Loucy (cell line): Measurements from ENCODE around the gene CELF4.

ENCODE experiments used
- H2AFZ ChIP-seq: fragments of 200-600 bp; sonication (generic); 2 replicates; pipeline ENCODE4 v1.6.0; 2016; ENCODE audit warnings: antibody characterized with exemption, mild to moderate bottlenecking, low read length, moderate library complexity
- H3F3A ChIP-seq: fragments of 200-600 bp; 2 replicates; pipeline ENCODE4 v1.6.0; 2016; ENCODE audit warnings: antibody characterized with exemption, low read depth, mild to moderate bottlenecking
- H3K27me3 ChIP-seq: fragments of 200-600 bp; sonication (generic); 2 replicates; pipeline ENCODE4 v1.6.1; 2014; ENCODE audit warnings: low read length, mild to moderate bottlenecking; ENCODE audit not compliant: insufficient read depth, poor library complexity, severe bottlenecking
- H3K36me3 ChIP-seq: fragments of 200-600 bp; sonication (generic); 2 replicates; pipeline ENCODE4 v1.6.1; 2016; ENCODE audit warnings: low read length; ENCODE audit not compliant: insufficient read depth
- H3K4me1 ChIP-seq: fragments of 200-600 bp; sonication (generic); 2 replicates; pipeline ENCODE4 v1.5.1; 2014; ENCODE audit warnings: low read length, mild to moderate bottlenecking; ENCODE audit not compliant: insufficient read depth, poor library complexity, severe bottlenecking
- H3K4me2 ChIP-seq: fragments of 200-600 bp; sonication (generic); 2 replicates; pipeline ENCODE4 v1.6.0; 2014; ENCODE audit warnings: antibody characterized with exemption, low read length, low read depth, mild to moderate bottlenecking; ENCODE audit not compliant: poor library complexity, severe bottlenecking
- H3K4me3 ChIP-seq: fragments of 200-600 bp; sonication (generic); 2 replicates; pipeline ENCODE4 v1.5.1; 2014; ENCODE audit warnings: low read length, mild to moderate bottlenecking, mixed read lengths; ENCODE audit not compliant: poor library complexity, severe bottlenecking
- H3K79me2 ChIP-seq: fragments of 200-600 bp; sonication (generic); 2 replicates; pipeline ENCODE4 v1.6.1; 2014; ENCODE audit warnings: low read length; ENCODE audit not compliant: insufficient read depth
- H3K9ac ChIP-seq: fragments of 200-600 bp; sonication (generic); 2 replicates; pipeline ENCODE4 v1.6.0; 2014; ENCODE audit warnings: mild to moderate bottlenecking, low read depth, low read length, moderate library complexity; ENCODE audit not compliant: poor library complexity, severe bottlenecking
- H3K9me2 ChIP-seq: fragments of 200-600 bp; sonication (generic); replicated peaks from 2 replicates; pipeline ENCODE4 v1.6.1; 2016; ENCODE audit warnings: low read depth, low read length, mixed read lengths
- H3K9me3 ChIP-seq: fragments of 200-600 bp; sonication (generic); 2 replicates; pipeline ENCODE4 v1.6.1; 2014; ENCODE audit warnings: mild to moderate bottlenecking, antibody characterized with exemption, low read length, low read depth; ENCODE audit not compliant: insufficient read depth
- H4K20me1 ChIP-seq: fragments of 200-600 bp; sonication (generic); 2 replicates; pipeline ENCODE4 v1.6.0; 2014; ENCODE audit warnings: antibody characterized with exemption, low read length, mild to moderate bottlenecking; ENCODE audit not compliant: insufficient read depth, poor library complexity, severe bottlenecking
- EZH2phosphoT487 ChIP-seq: fragments of 200-600 bp; IDR thresholded peaks from 2 replicates; pipeline ENCODE4 v1.6.1; 2018; ENCODE audit warnings: antibody characterized with exemption, mild to moderate bottlenecking, moderate library complexity, borderline replicate concordance
- TF ChIP-seq, protein P1 (sequence below): fragments of 200-600 bp; sonication (generic); conservative IDR thresholded peaks from 2 replicates; pipeline ENCODE4 v1.5.1; 2014; ENCODE audit warnings: mild to moderate bottlenecking, antibody characterized with exemption, low read length

The CELF4 gene

DNA sequence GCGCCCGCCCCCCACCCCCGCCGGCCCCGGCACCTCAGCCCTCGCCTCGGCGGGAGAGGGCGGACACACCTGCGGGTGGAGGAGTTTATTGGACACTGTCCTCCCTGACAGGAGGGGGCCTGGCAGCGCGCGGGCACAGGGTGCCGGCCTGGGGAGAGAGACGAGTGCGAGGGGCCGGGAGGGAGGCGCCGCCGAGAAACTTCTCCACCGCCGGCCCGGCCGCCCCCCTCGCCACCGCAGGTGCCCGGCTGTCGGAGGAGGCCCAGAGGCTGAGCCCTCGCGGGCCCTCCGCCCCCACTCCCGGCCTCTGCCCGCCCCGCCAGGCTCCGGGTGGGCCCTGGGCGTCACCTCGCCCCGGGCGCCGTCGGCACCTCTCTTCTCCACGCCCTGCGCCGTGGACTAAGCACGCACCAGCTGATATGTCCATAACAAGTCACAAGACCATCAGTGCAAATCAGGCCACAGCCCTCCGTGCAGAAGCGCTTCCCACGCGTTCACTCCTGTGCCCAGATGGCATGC lies 311.3 kb downstream of the CELF4 start:
- no peaks in the 10 kb centered on the region for H3K27me3 ChIP-seq
- no peak overlapping the region for H3K9ac ChIP-seq
- H3K4me3 ChIP-seq, result no peak overlapping the region
- no peaks in the 10 kb centered on the region for H3K79me2 ChIP-seq
- no peaks in the 10 kb centered on the region for H3K9me2 ChIP-seq
- no peaks in the 10 kb centered on the region for H3K36me3 ChIP-seq
- H3K4me1 ChIP-seq, result no peaks in the 10 kb centered on the region
- no peaks in the 10 kb centered on the region for H4K20me1 ChIP-seq
- no peak overlapping the region for H3K4me2 ChIP-seq
- H3K9me3 ChIP-seq, result no peaks in the 10 kb centered on the region
- H2AFZ ChIP-seq, result no peak overlapping the region
- no peaks in the 10 kb centered on the region for H3F3A ChIP-seq
- TF ChIP-seq EZH2phosphoT487, result no peak
- TF ChIP-seq, protein P1, sequence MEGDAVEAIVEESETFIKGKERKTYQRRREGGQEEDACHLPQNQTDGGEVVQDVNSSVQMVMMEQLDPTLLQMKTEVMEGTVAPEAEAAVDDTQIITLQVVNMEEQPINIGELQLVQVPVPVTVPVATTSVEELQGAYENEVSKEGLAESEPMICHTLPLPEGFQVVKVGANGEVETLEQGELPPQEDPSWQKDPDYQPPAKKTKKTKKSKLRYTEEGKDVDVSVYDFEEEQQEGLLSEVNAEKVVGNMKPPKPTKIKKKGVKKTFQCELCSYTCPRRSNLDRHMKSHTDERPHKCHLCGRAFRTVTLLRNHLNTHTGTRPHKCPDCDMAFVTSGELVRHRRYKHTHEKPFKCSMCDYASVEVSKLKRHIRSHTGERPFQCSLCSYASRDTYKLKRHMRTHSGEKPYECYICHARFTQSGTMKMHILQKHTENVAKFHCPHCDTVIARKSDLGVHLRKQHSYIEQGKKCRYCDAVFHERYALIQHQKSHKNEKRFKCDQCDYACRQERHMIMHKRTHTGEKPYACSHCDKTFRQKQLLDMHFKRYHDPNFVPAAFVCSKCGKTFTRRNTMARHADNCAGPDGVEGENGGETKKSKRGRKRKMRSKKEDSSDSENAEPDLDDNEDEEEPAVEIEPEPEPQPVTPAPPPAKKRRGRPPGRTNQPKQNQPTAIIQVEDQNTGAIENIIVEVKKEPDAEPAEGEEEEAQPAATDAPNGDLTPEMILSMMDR, result no peak

DNA sequence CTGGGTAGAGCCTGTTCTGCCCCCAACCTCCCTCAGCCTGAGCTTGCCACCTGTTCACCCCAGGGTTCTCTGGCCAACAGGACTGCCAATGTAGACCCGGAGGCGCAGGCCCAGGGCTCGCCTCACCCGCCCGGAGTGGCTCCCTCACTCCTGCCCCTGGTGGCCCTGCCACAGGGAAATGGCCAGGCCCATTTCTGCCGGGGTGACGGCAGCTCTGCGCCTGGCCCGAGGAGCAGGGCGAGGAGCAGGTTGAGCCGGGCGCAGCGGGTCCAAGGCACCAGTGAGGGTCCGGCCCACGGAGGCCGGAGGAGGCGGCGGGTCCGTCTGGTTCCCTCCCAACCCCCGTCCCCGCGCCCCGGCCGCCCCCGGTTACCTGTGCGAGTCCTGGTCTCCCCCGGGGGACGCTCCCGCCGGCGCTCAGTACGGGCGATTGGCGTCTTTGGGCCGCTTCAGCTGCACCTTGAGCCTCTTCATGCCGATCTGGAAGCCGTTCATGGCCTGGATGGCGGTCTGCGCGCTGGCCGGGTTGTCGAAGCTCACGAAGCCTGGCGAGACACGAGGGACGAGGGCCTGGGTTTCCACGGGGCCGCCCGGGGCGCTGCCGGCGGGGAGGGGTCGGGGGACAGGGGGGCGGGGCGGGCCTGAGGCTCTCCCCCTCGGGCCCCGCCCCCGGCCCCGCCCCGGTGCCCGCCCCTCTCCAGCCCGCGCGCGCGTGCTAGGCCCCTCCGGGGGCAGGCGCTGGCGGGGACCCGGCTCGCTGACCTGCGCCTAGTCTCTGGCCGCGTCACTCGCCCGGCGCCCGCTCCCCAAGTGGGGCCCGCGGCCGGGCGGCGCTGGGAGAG lies 312.0 kb downstream of the CELF4 start:
- Histone ChIP-seq H3K4me1 (no peaks in the 10 kb centered on the region), H3K4me2 (no peak overlapping the region), H3K9me3 (no peaks in the 10 kb centered on the region), H3K27me3 (no peaks in the 10 kb centered on the region), H3F3A (no peaks in the 10 kb centered on the region), H2AFZ (no peak overlapping the region), H3K79me2 (no peaks in the 10 kb centered on the region), H3K4me3 (no peak overlapping the region), H4K20me1 (no peaks in the 10 kb centered on the region), H3K36me3 (no peaks in the 10 kb centered on the region), H3K9ac (no peak overlapping the region), H3K9me2 (no peaks in the 10 kb centered on the region)
- no peak for TF ChIP-seq EZH2phosphoT487
- TF ChIP-seq, protein P1, result no peak

DNA sequence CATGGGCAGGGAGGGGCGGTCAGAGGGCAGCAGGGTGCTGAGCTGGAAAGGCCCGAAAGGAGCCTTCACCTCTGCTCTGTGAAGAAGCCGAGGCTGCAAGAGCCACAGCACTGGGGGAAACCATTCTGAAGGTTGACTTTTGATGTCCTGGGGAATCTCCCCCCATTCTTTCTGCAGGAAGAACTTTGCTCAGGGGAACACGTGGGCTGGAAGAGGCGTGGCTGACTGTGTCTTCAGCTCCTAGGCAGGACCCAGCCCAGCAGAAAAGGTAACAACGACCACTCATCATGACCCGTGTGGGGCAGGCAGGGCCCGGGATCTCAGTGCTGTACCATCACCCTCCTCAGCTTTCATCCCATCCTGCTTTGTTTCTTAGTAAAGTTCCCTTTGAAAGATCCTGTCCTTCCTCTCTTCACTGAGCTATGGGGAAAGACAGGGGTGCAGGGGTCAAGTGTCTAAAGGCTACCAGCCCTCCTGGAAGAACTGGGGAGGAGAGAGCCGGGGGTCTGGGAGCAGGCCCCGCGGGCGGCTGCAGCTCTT lies 312.7 kb downstream of the CELF4 start:
- H3K4me2 ChIP-seq, result no peak overlapping the region
- TF ChIP-seq EZH2phosphoT487, result no peak
- TF ChIP-seq, protein P1, result no peak
- H3K27me3 ChIP-seq, result no peaks in the 10 kb centered on the region
- no peaks in the 10 kb centered on the region for H3K36me3 ChIP-seq
- H3K4me3 ChIP-seq, result no peak overlapping the region
- H3K9me2 ChIP-seq, result no peaks in the 10 kb centered on the region
- H3K4me1 ChIP-seq, result no peaks in the 10 kb centered on the region
- H3F3A ChIP-seq, result no peaks in the 10 kb centered on the region
- no peak overlapping the region for H2AFZ ChIP-seq
- no peaks in the 10 kb centered on the region for H4K20me1 ChIP-seq
- no peaks in the 10 kb centered on the region for H3K9me3 ChIP-seq
- H3K9ac ChIP-seq, result no peak overlapping the region
- no peaks in the 10 kb centered on the region for H3K79me2 ChIP-seq
